Kidney epithelial cell (primary cell): Measurements from ENCODE around the gene DDIT3. TPM values are rescaled to one million over a fixed set of nuclear protein-coding genes. Genes with fewer than 3 reads are reported as not detected.

Experiments used
- DNase-seq: peaks from one replicate; pipeline ENCODE4 v3.0.0-alpha.2; 2010; ENCODE audit warnings: low read depth
- H3K27me3 ChIP-seq: 2 replicates; pipeline ENCODE4 v1.6.0; 2011; ENCODE audit warnings: low read length; ENCODE audit not compliant: control insufficient read depth, insufficient read depth
- H3K36me3 ChIP-seq: 2 replicates; pipeline ENCODE4 v1.5.1; 2011; ENCODE audit warnings: low read length; ENCODE audit not compliant: control insufficient read depth, insufficient read depth
- H3K4me3 ChIP-seq: 2 replicates; pipeline ENCODE4 v1.5.1; 2011; ENCODE audit warnings: low read depth, mild to moderate bottlenecking, control low read depth, low read length
- CTCF ChIP-seq: IDR thresholded peaks from 2 replicates; pipeline ENCODE4 v1.5.1; 2011; ENCODE audit warnings: mild to moderate bottlenecking, moderate library complexity, low read length, control low read depth, inconsistent platforms; ENCODE audit not compliant: insufficient read depth, poor library complexity, severe bottlenecking
- total RNA-seq: library from RNA; depleted of rRNA; stranded (reverse); fragments of >200 nt; gene quantifications from 2 replicates; pipeline ENCODE4 v1.2.3, GENCODE V29; 2015

DDIT3 gene
- total RNA-seq, 1 donor from 2014 or later, result 107 TPM

- TF ChIP-seq CTCF, result no peak
- no peak for DNase-seq
- Histone ChIP-seq H3K36me3 (peaks cover 1% of the 10 kb centered on the region), H3K27me3 (no peaks in the 10 kb centered on the region), H3K4me3 (no peak overlapping the region)
Measured at GRCh38 chr12:57535764-57536596, 15.7 kb upstream of the DDIT3 start.

GRCh38 chr12:57534991-57535543, 14.8 kb upstream of the DDIT3 start:
- Histone ChIP-seq H3K36me3 (peaks cover 2% of the 10 kb centered on the region), H3K4me3 (no peak overlapping the region), H3K27me3 (no peaks in the 10 kb centered on the region)
- DNase-seq, result no peak
- no peak for TF ChIP-seq CTCF

GRCh38 chr12:57534250-57534649, 13.9 kb upstream of the DDIT3 start:
- H3K4me3 ChIP-seq, result no peak overlapping the region
- DNase-seq, result no peak
- TF ChIP-seq CTCF, result no peak
- peaks cover 2% of the 10 kb centered on the region for H3K36me3 ChIP-seq
- no peaks in the 10 kb centered on the region for H3K27me3 ChIP-seq

GRCh38 chr12:57533108-57533507, 12.8 kb upstream of the DDIT3 start:
- Histone ChIP-seq H3K4me3 (no peak overlapping the region), H3K36me3 (peaks cover 4% of the 10 kb centered on the region), H3K27me3 (no peaks in the 10 kb centered on the region)
- DNase-seq, result no peak
- no peak for TF ChIP-seq CTCF

- H3K4me3 ChIP-seq, result no peak overlapping the region
- no peak for DNase-seq
- H3K27me3 ChIP-seq, result no peaks in the 10 kb centered on the region
- no peak for TF ChIP-seq CTCF
- peaks cover 4% of the 10 kb centered on the region for H3K36me3 ChIP-seq
Measured at GRCh38 chr12:57531836-57532235, 11.5 kb upstream of the DDIT3 start.
